HG03280 (cell line): ENCODE results near the gene HEATR5B.

Experiments used
- ATAC-seq: cut with Tn5 transposase; IDR thresholded peaks from one replicate; pipeline ENCODE4 v1.9.1; 2021; ENCODE audit warnings: mild to moderate bottlenecking, moderate library complexity; ENCODE audit not compliant: unreplicated experiment

HEATR5B gene

GRCh38 chr2:37083873-37084794 is at the start of gene HEATR5B, which contains the start of gene GPATCH11:
Gene HEATR5B (minus strand): TSS chr2:37084372. CDS start chr2:37083414, 958 bp downstream.
Gene GPATCH11 (plus strand): TSS chr2:37084518. CDS start chr2:37088382, 3,864 bp downstream.
- ATAC-seq, result peak; percentile 78

GRCh38 chr2:37132914-37133313 is 48.7 kb upstream of the HEATR5B start:
- ATAC-seq, result no peak

GRCh38 chr2:37125416-37125815 is 41.2 kb upstream of the HEATR5B start:
- no peak for ATAC-seq

GRCh38 chr2:37119157-37119556 is 35.0 kb upstream of the HEATR5B start:
- ATAC-seq, result no peak

- ATAC-seq, result no peak
Observed at GRCh38 chr2:37117566-37117965, 33.4 kb upstream of the HEATR5B start.

GRCh38 chr2:37111958-37112357 is 27.8 kb upstream of the HEATR5B start:
- no peak for ATAC-seq

GRCh38 chr2:37110306-37111212 is 26.4 kb upstream of the HEATR5B start:
- no peak for ATAC-seq

- ATAC-seq, result no peak
Observed at GRCh38 chr2:37109523-37109922, 25.4 kb upstream of the HEATR5B start.

- no peak for ATAC-seq
Observed at GRCh38 chr2:37105150-37105549, 21.0 kb upstream of the HEATR5B start.

- no peak for ATAC-seq
Observed at GRCh38 chr2:37104178-37104577, 20.0 kb upstream of the HEATR5B start.

GRCh38 chr2:37102588-37102987 is 18.4 kb upstream of the HEATR5B start:
- ATAC-seq, result no peak

GRCh38 chr2:37100054-37100453 is 15.9 kb upstream of the HEATR5B start:
- no peak for ATAC-seq

- no peak for ATAC-seq
Observed at GRCh38 chr2:37098416-37099118, 14.4 kb upstream of the HEATR5B start.

GRCh38 chr2:37096568-37096967 is 12.4 kb upstream of the HEATR5B start:
- ATAC-seq, result no peak

GRCh38 chr2:37091873-37092272 is 7.7 kb upstream of the HEATR5B start:
- ATAC-seq, result peak; percentile 54

- peak; percentile 81 for ATAC-seq
Observed at GRCh38 chr2:37090019-37090477, 5.9 kb upstream of the HEATR5B start.

GRCh38 chr2:37085731-37086147 is 1.6 kb upstream of the HEATR5B start:
- ATAC-seq, result no peak

- ATAC-seq, result no peak
Observed at GRCh38 chr2:37084797-37085196, 625 bp upstream of the HEATR5B start.

GRCh38 chr2:37080689-37081088 is 3.5 kb downstream of the HEATR5B start:
- no peak for ATAC-seq

- ATAC-seq, result no peak
Observed at GRCh38 chr2:37080266-37080665, 3.9 kb downstream of the HEATR5B start.

GRCh38 chr2:37070931-37071330 is 13.2 kb downstream of the HEATR5B start:
- ATAC-seq, result no peak
